ENCODE measurements around the gene AFF3. TPM values are rescaled to one million over a fixed set of nuclear protein-coding genes. Genes with fewer than 3 reads are reported as not detected.

AFF3 gene
- total and polyA plus RNA-seq, 7 experiments from 2014 or later, result 3.0 to 24.1 (median 19.8) TPM

DNA sequence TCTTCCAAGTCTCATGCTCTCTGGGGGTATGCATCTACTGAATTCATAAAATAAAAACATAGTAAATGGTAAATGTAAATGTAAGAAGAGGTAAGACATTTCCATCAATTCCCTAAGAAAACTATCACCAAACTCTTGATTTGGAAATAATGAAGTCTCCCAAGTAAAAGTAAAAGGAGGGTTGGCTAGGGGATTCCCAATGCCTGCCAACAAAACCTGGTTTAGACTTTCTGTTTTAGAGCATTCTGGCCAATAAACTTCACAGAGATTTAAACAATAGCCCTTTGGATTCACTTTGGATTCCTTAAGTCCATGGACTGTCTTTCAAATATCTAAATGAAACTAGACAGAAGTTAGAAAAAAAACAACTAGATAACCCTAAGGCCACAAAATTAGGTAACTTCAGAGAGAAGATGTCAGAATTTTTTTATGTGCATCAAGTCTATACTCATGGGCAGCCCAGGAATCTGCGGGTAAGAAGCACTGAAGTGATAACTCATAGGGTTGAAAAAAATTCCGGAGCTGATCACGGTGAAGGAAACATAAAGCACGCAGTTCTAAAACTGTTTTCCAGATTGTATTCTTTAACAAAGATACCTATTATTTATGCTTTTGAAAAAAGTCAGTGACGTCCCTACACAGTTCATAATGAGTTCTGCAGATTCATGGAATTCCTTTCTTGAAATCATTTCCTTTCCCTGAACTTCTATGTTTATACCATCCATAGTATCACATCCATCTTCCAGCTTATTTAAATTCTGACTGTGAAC, 263.6 kb downstream of the AFF3 start:
- ATAC-seq (no peak), DNase-seq (no peak)
- H3K4me1 Mint-ChIP-seq, result no peaks in the 10 kb centered on the region
- H3K27ac Mint-ChIP-seq, result no peak overlapping the region
- Histone ChIP-seq H3K36me3 (ENCODE audit: control insufficient read depth in 2 of 3, insufficient read depth in 3 of 3, low read length in 3 of 3) (no peaks in the 10 kb centered on the region), H3K9me3 (ENCODE audit: control insufficient read depth in 2 of 3, low read length in 3 of 3) (no peaks in the 10 kb centered on the region), H3K4me1 (ENCODE audit: control insufficient read depth in 2 of 2, insufficient read depth in 2 of 2, low read length in 2 of 2) (no peaks in the 10 kb centered on the region), H3K27ac (ENCODE audit: low read depth, low read length) (no peak overlapping the region), H3K4me3 (ENCODE audit: low read length) (no peak overlapping the region), H3K27me3 (ENCODE audit: control insufficient read depth in 2 of 2, insufficient read depth in 2 of 2, low read length in 2 of 2) (no peaks in the 10 kb centered on the region)
- H3K36me3 Mint-ChIP-seq, result no peaks in the 10 kb centered on the region
- CTCF ChIA-PET, result no interaction called here
- intact Hi-C loops (cut with micrococcal nuclease), result no loop called here
- no peak overlapping the region for H3K4me3 Mint-ChIP-seq
- no peaks in the 10 kb centered on the region for H3K27me3 Mint-ChIP-seq
- POLR2A ChIA-PET, result no interaction called here
- no peaks in the 10 kb centered on the region for H3K9me3 Mint-ChIP-seq

DNA sequence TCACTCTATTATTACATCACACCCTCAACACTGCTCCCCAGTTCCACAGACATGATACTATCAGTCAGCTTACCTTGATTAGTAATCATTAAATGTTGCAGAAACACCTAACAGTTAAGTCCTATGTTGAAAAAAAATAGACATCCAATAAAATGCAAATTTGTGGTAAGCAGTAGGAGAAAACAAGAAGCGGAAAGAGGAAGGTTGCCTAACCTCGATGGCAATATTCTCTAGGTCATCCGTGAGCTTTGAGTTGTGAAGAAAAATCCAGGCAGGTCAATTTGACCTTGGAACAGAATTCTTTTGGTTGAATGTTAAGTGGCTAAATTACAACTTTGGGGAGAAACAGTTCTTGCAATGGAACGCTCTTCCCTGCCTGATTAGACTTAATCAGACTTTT, 264.4 kb downstream of the AFF3 start:
- Mint-ChIP-seq H3K4me1 (no peaks in the 10 kb centered on the region), H3K36me3 (peaks cover 0 to 4% (median 0%) of the 10 kb centered on the region in 5 donors), H3K27me3 (no peaks in the 10 kb centered on the region), H3K4me3 (no peak overlapping the region), H3K27ac (no peak overlapping the region), H3K9me3 (no peaks in the 10 kb centered on the region)
- Histone ChIP-seq H3K27ac (ENCODE audit: low read depth, low read length) (no peak overlapping the region), H3K9me3 (ENCODE audit: control insufficient read depth in 2 of 3, low read length in 3 of 3) (no peaks in the 10 kb centered on the region), H3K36me3 (ENCODE audit: control insufficient read depth in 2 of 3, insufficient read depth in 3 of 3, low read length in 3 of 3) (peaks cover 0 to 1% (median 0%) of the 10 kb centered on the region in 3 experiments), H3K4me3 (ENCODE audit: low read length) (no peak overlapping the region), H3K27me3 (ENCODE audit: control insufficient read depth in 2 of 2, insufficient read depth in 2 of 2, low read length in 2 of 2) (no peaks in the 10 kb centered on the region), H3K4me1 (ENCODE audit: control insufficient read depth in 2 of 2, insufficient read depth in 2 of 2, low read length in 2 of 2) (no peaks in the 10 kb centered on the region)
- POLR2A ChIA-PET, result interaction anchor here (0.6 kb wide), 1 partner anchor 159 kb away, joined by 3 read pairs; no protein-coding TSS in a partner anchor
- ATAC-seq (no peak), DNase-seq (no peak)
- CTCF ChIA-PET, result no interaction called here
- intact Hi-C loops (cut with micrococcal nuclease), result no loop called here

DNA sequence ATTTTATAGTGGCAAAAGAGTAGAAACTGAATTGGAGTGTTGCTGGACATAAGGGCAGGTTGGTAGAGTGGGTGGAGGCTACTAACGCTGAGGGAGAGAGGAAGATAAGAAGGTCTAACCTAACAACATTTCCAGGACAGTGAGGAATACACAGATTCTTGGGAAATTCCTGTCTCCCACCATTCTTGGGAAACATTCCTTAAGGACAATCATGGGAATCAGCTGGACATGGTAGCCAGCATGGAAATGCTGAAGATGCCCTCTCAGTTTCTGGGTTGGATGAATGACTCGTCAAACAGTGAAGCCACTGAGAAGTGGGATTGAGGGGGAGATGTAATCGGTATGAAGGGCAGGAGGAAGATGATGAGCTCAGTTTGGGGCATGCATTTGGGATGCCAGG, 265.4 kb downstream of the AFF3 start:
- H3K36me3 ChIP-seq (ENCODE audit: control insufficient read depth in 2 of 3, insufficient read depth in 3 of 3, low read length in 3 of 3), result peaks cover 0 to 3% (median 0%) of the 10 kb centered on the region in 3 experiments
- no peaks in the 10 kb centered on the region for H3K4me1 Mint-ChIP-seq
- H3K9me3 ChIP-seq (ENCODE audit: control insufficient read depth in 2 of 3, low read length in 3 of 3), result no peaks in the 10 kb centered on the region
- DNase-seq (no peak), ATAC-seq (no peak)
- no peaks in the 10 kb centered on the region for H3K4me1 ChIP-seq (ENCODE audit: control insufficient read depth in 2 of 2, insufficient read depth in 2 of 2, low read length in 2 of 2)
- H3K27ac Mint-ChIP-seq, result no peak overlapping the region
- H3K27me3 ChIP-seq (ENCODE audit: control insufficient read depth in 2 of 2, insufficient read depth in 2 of 2, low read length in 2 of 2), result no peaks in the 10 kb centered on the region
- H3K9me3 Mint-ChIP-seq, result no peaks in the 10 kb centered on the region
- H3K4me3 ChIP-seq (ENCODE audit: low read length), result no peak overlapping the region
- CTCF ChIA-PET, result no interaction called here
- no peaks in the 10 kb centered on the region for H3K27me3 Mint-ChIP-seq
- intact Hi-C loops (cut with micrococcal nuclease), result no loop called here
- H3K36me3 Mint-ChIP-seq, result peaks cover 0 to 4% (median 0%) of the 10 kb centered on the region in 5 donors
- no peak overlapping the region for H3K4me3 Mint-ChIP-seq
- no peak overlapping the region for H3K27ac ChIP-seq (ENCODE audit: low read depth, low read length)
- POLR2A ChIA-PET, result no interaction called here

DNA sequence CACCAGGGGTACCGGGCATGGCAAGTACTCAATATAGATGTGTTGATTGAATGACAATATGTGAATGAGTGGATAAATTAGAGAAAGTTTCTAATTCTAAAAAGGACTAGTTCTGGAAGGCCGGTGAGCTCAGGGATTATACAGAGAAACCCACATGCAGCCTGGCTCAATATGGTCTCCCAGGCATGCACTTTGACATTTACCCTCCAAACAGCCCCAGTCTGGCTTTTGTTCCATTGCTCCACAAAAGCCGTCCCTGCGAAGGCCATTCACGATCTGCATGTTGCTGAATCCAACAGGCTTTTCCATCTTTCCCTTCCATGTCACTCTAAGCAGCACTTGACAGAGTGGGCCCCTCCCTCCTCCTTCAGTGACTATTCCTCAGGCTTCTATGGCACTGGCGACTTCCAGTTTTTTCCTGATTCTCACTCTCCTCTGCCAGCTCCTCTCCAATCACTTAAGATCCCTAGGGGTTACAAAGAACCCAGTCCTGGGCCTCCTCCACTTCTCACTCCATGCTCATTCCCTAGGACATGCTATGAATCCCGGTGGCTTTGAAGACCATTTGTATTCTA, 266.7 kb downstream of the AFF3 start:
- Mint-ChIP-seq H3K4me3 (no peak overlapping the region), H3K9me3 (no peaks in the 10 kb centered on the region), H3K4me1 (no peaks in the 10 kb centered on the region), H3K27me3 (no peaks in the 10 kb centered on the region), H3K36me3 (peaks cover 0 to 4% (median 0%) of the 10 kb centered on the region in 5 donors), H3K27ac (no peak overlapping the region)
- Histone ChIP-seq H3K4me3 (ENCODE audit: low read length) (no peak overlapping the region), H3K27me3 (ENCODE audit: control insufficient read depth in 2 of 2, insufficient read depth in 2 of 2, low read length in 2 of 2) (no peaks in the 10 kb centered on the region), H3K27ac (ENCODE audit: low read depth, low read length) (no peak overlapping the region), H3K36me3 (ENCODE audit: control insufficient read depth in 2 of 3, insufficient read depth in 3 of 3, low read length in 3 of 3) (peaks cover 0 to 3% (median 0%) of the 10 kb centered on the region in 3 experiments), H3K9me3 (ENCODE audit: control insufficient read depth in 2 of 3, low read length in 3 of 3) (no peaks in the 10 kb centered on the region), H3K4me1 (ENCODE audit: control insufficient read depth in 2 of 2, insufficient read depth in 2 of 2, low read length in 2 of 2) (no peaks in the 10 kb centered on the region)
- ChIA-PET POLR2A (interaction anchor here (0.6 kb wide), 1 partner anchor 12 kb away, joined by 3 read pairs; no protein-coding TSS in a partner anchor), CTCF (no interaction called here)
- DNase-seq (no peak), ATAC-seq (no peak)
- intact Hi-C loops (cut with micrococcal nuclease), result no loop called here

DNA sequence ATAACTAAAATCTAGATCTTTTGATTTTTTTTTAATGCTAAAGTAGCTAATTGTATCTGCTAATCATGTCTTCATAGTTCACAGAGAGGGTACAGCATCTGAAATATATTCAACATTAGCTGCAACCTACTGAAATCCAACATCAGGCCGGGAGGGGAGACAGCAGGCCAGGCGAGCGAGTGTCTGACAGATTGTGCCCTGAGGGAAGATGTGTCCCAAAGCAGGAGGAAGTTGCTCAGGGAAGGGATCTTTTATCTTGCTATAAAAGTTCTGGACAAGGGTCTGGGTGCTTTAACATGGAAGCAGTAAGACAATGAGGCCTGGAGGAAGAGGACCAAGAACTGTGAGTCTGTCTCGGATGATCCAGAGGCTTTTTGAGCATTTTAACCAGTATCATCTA, 274.1 kb downstream of the AFF3 start:
- Mint-ChIP-seq H3K4me1 (peaks cover 0 to 9% (median 0%) of the 10 kb centered on the region in 7 donors), H3K4me3 (no peak overlapping the region), H3K27ac (peak overlapping the region in 1 of 9 donors; percentile 57), H3K9me3 (peaks cover 0 to 10% (median 0%) of the 10 kb centered on the region in 11 donors), H3K27me3 (no peaks in the 10 kb centered on the region), H3K36me3 (peaks cover 0 to 8% (median 4%) of the 10 kb centered on the region in 5 donors)
- DNase-seq (no peak), ATAC-seq (no peak)
- Histone ChIP-seq H3K27me3 (ENCODE audit: control insufficient read depth in 2 of 2, insufficient read depth in 2 of 2, low read length in 2 of 2) (no peaks in the 10 kb centered on the region), H3K27ac (ENCODE audit: low read depth, low read length) (no peak overlapping the region), H3K4me1 (ENCODE audit: control insufficient read depth in 2 of 2, insufficient read depth in 2 of 2, low read length in 2 of 2) (no peaks in the 10 kb centered on the region), H3K9me3 (ENCODE audit: control insufficient read depth in 2 of 3, low read length in 3 of 3) (no peaks in the 10 kb centered on the region), H3K36me3 (ENCODE audit: control insufficient read depth in 2 of 3, insufficient read depth in 3 of 3, low read length in 3 of 3) (peaks cover 0 to 3% (median 0%) of the 10 kb centered on the region in 3 experiments), H3K4me3 (ENCODE audit: low read length) (no peak overlapping the region)
- intact Hi-C loops (cut with micrococcal nuclease), result no loop called here
- ChIA-PET CTCF (no interaction called here), POLR2A (no interaction called here)

DNA sequence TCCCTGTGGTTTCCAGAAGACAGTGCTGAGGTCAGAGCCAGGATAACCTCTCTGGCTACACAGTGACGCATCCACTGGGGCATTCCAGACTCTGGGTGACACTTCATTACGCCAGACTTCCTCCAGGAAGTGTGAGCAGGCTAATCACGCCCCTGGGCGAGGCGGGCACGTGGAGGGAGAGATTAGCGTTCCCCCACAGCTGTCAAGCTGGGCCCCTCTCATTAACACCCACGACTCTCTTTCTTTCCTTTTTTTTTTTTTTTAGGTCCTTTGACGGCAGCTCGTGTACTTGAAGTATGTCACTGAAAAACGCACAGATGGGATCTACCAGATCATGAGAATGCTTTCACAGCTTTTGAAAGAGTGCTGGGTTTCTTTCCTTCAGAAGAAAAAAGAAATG, 274.6 kb downstream of the AFF3 start:
- Histone ChIP-seq H3K9me3 (ENCODE audit: control insufficient read depth in 2 of 3, low read length in 3 of 3) (no peaks in the 10 kb centered on the region), H3K36me3 (ENCODE audit: control insufficient read depth in 2 of 3, insufficient read depth in 3 of 3, low read length in 3 of 3) (peaks cover 0 to under 1% (median 0%) of the 10 kb centered on the region in 3 experiments), H3K4me3 (ENCODE audit: low read length) (no peak overlapping the region), H3K4me1 (ENCODE audit: control insufficient read depth in 2 of 2, insufficient read depth in 2 of 2, low read length in 2 of 2) (no peaks in the 10 kb centered on the region), H3K27ac (ENCODE audit: low read depth, low read length) (no peak overlapping the region), H3K27me3 (ENCODE audit: control insufficient read depth in 2 of 2, insufficient read depth in 2 of 2, low read length in 2 of 2) (no peaks in the 10 kb centered on the region)
- Mint-ChIP-seq H3K9me3 (peaks cover 0 to 10% (median 0%) of the 10 kb centered on the region in 11 donors), H3K27ac (no peak overlapping the region), H3K27me3 (no peaks in the 10 kb centered on the region), H3K4me3 (no peak overlapping the region), H3K36me3 (peaks cover 0 to 8% (median 4%) of the 10 kb centered on the region in 5 donors), H3K4me1 (peaks cover 0 to 14% (median 4%) of the 10 kb centered on the region in 7 donors)
- ChIA-PET POLR2A (no interaction called here), CTCF (no interaction called here)
- intact Hi-C loops (cut with micrococcal nuclease), result no loop called here
- peak; percentile 54 for ATAC-seq
- DNase-seq, result no peak
